H1 (cell line): ENCODE data around the gene DNAH8. TPM values are rescaled to one million over a fixed set of nuclear protein-coding genes. Genes with fewer than 3 reads are reported as not detected.

Experiments
- CREB1 ChIP-seq: IDR thresholded peaks from 2 replicates; pipeline ENCODE4 v1.6.1; 2012; ENCODE audit warnings: inconsistent platforms
- EGR1 ChIP-seq: IDR thresholded peaks from 2 replicates; pipeline ENCODE4 v1.6.1; 2011; ENCODE audit warnings: low read depth, low read length, borderline replicate concordance
- EZH2 ChIP-seq: fragments of 200-600 bp; sonication (generic); IDR thresholded peaks from 2 replicates; pipeline ENCODE4 v1.7.1; 2012; ENCODE audit warnings: low read depth, mild to moderate bottlenecking, moderate library complexity, low read length, inconsistent platforms; ENCODE audit not compliant: severe bottlenecking
- JUND ChIP-seq: IDR thresholded peaks from 2 replicates; pipeline ENCODE4 v1.6.1; 2011; ENCODE audit warnings: mild to moderate bottlenecking, improper control_type of control experiment, low read length
- KDM1A ChIP-seq: fragments of 200-600, 300-600 bp; sonication (generic); IDR thresholded peaks from 2 replicates; pipeline ENCODE4 v1.7.1; 2016; ENCODE audit warnings: mild to moderate bottlenecking, low read length, borderline replicate concordance
- MAFK ChIP-seq: IDR thresholded peaks from 2 replicates; pipeline ENCODE4 v1.6.1; 2012; ENCODE audit warnings: low read depth, mild to moderate bottlenecking, improper control_type of control experiment, low read length
- RBBP5 ChIP-seq: IDR thresholded peaks from 2 replicates; pipeline ENCODE4 v1.7.1; 2012; ENCODE audit warnings: low read depth, mild to moderate bottlenecking, inconsistent platforms, low read length, moderate library complexity, borderline replicate concordance
- RFX5 ChIP-seq: IDR thresholded peaks from 2 replicates; pipeline ENCODE4 v1.6.1; 2011; ENCODE audit warnings: low read depth, low read length, improper control_type of control experiment, borderline replicate concordance
- polyA plus RNA-seq, 7 experiments: library from polyadenylated mRNA; depleted of rRNA in 3 of 7; stranded (reverse) in 5 of 7; unstranded in 2 of 7; fragments of >200 nt in 5 of 7; fragments of 200-250 nt in 2 of 7; gene quantifications; 1 replicate in 5 of 7; 2 replicates in 1 of 7; 4 replicates in 1 of 7; pipeline versions ENCODE4 v1.2.1 to v1.2.3, GENCODE V29; 2011 to 2013; ENCODE audit warnings: missing spikeins in 2 of 7, mixed read lengths in 2 of 7
- total RNA-seq: library from RNA; stranded (reverse); fragmentation: NEBNext Ultra II Directional; extraction: Animal tissue kit (Norgen Biotek cat#: 25700); gene quantifications from 2 replicates; pipeline ENCODE4 v1.2.1, GENCODE V29; 2021
- TF ChIP-seq, protein P1 (sequence below): fragments of 300-600 bp; sonication (generic); IDR thresholded peaks from 2 replicates; pipeline ENCODE4 v1.7.1; 2012; ENCODE audit warnings: low read length, moderate library complexity, mild to moderate bottlenecking, inconsistent platforms; ENCODE audit not compliant: insufficient replicate concordance
- TF ChIP-seq, protein P2 (sequence below): IDR thresholded peaks from 2 replicates; pipeline ENCODE4 v1.6.1; 2012; ENCODE audit warnings: low read length, inconsistent platforms

The DNAH8 gene
- total and polyA plus RNA-seq, 2 of the 8 experiments (the other 6 are each of a cell fraction or from before 2014, with no cell fraction given), result under 0.01 TPM; not detected in 1

DNA sequence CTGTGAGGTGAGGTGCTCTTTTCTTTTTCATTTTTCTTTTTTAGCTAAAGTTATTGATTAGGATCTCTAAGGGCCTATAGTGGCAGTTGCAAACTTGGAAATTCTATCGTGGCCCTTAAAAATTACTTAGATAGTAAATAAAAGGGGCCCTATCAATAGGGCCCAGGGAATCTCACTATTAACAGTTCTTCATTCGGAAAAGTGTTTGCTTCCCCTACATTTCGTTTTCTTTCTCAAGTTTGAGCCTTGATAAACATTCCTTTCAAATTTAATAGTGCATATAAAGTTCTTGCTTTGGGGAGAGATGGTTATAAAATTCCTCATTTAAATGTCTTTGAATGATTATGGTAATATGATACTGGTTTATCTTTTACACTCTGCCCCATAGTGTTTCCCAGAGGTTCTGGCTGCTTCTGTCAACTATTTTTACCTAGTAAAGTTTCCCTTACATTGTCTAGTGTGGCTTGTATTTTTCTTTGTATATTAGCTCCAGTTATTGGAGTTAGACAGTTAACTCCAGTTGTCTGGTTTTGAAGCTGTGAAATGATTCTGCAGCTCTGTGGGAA lies 263.1 kb downstream of the DNAH8 start (continued):
- TF ChIP-seq, protein P1, sequence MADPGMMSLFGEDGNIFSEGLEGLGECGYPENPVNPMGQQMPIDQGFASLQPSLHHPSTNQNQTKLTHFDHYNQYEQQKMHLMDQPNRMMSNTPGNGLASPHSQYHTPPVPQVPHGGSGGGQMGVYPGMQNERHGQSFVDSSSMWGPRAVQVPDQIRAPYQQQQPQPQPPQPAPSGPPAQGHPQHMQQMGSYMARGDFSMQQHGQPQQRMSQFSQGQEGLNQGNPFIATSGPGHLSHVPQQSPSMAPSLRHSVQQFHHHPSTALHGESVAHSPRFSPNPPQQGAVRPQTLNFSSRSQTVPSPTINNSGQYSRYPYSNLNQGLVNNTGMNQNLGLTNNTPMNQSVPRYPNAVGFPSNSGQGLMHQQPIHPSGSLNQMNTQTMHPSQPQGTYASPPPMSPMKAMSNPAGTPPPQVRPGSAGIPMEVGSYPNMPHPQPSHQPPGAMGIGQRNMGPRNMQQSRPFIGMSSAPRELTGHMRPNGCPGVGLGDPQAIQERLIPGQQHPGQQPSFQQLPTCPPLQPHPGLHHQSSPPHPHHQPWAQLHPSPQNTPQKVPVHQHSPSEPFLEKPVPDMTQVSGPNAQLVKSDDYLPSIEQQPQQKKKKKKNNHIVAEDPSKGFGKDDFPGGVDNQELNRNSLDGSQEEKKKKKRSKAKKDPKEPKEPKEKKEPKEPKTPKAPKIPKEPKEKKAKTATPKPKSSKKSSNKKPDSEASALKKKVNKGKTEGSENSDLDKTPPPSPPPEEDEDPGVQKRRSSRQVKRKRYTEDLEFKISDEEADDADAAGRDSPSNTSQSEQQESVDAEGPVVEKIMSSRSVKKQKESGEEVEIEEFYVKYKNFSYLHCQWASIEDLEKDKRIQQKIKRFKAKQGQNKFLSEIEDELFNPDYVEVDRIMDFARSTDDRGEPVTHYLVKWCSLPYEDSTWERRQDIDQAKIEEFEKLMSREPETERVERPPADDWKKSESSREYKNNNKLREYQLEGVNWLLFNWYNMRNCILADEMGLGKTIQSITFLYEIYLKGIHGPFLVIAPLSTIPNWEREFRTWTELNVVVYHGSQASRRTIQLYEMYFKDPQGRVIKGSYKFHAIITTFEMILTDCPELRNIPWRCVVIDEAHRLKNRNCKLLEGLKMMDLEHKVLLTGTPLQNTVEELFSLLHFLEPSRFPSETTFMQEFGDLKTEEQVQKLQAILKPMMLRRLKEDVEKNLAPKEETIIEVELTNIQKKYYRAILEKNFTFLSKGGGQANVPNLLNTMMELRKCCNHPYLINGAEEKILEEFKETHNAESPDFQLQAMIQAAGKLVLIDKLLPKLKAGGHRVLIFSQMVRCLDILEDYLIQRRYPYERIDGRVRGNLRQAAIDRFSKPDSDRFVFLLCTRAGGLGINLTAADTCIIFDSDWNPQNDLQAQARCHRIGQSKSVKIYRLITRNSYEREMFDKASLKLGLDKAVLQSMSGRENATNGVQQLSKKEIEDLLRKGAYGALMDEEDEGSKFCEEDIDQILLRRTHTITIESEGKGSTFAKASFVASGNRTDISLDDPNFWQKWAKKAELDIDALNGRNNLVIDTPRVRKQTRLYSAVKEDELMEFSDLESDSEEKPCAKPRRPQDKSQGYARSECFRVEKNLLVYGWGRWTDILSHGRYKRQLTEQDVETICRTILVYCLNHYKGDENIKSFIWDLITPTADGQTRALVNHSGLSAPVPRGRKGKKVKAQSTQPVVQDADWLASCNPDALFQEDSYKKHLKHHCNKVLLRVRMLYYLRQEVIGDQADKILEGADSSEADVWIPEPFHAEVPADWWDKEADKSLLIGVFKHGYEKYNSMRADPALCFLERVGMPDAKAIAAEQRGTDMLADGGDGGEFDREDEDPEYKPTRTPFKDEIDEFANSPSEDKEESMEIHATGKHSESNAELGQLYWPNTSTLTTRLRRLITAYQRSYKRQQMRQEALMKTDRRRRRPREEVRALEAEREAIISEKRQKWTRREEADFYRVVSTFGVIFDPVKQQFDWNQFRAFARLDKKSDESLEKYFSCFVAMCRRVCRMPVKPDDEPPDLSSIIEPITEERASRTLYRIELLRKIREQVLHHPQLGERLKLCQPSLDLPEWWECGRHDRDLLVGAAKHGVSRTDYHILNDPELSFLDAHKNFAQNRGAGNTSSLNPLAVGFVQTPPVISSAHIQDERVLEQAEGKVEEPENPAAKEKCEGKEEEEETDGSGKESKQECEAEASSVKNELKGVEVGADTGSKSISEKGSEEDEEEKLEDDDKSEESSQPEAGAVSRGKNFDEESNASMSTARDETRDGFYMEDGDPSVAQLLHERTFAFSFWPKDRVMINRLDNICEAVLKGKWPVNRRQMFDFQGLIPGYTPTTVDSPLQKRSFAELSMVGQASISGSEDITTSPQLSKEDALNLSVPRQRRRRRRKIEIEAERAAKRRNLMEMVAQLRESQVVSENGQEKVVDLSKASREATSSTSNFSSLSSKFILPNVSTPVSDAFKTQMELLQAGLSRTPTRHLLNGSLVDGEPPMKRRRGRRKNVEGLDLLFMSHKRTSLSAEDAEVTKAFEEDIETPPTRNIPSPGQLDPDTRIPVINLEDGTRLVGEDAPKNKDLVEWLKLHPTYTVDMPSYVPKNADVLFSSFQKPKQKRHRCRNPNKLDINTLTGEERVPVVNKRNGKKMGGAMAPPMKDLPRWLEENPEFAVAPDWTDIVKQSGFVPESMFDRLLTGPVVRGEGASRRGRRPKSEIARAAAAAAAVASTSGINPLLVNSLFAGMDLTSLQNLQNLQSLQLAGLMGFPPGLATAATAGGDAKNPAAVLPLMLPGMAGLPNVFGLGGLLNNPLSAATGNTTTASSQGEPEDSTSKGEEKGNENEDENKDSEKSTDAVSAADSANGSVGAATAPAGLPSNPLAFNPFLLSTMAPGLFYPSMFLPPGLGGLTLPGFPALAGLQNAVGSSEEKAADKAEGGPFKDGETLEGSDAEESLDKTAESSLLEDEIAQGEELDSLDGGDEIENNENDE, result no peak
- TF ChIP-seq CREB1 (no peak), RFX5 (no peak), JUND (no peak), EGR1 (no peak), RBBP5 (no peak), EZH2 (no peak), KDM1A (no peak), MAFK (no peak)
- TF ChIP-seq, protein P2, sequence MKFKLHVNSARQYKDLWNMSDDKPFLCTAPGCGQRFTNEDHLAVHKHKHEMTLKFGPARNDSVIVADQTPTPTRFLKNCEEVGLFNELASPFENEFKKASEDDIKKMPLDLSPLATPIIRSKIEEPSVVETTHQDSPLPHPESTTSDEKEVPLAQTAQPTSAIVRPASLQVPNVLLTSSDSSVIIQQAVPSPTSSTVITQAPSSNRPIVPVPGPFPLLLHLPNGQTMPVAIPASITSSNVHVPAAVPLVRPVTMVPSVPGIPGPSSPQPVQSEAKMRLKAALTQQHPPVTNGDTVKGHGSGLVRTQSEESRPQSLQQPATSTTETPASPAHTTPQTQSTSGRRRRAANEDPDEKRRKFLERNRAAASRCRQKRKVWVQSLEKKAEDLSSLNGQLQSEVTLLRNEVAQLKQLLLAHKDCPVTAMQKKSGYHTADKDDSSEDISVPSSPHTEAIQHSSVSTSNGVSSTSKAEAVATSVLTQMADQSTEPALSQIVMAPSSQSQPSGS, result no peak
